ENCODE measurements around the gene AKR1B1. TPM values are rescaled to one million over a fixed set of nuclear protein-coding genes. Genes with fewer than 3 reads are reported as not detected.
A peak's percentile ranks its signal among the peaks of the same experiment; 100 is the strongest.

AKR1B1 gene
- total RNA-seq, 1 donor from 2014 or later: 99.6 TPM

- TF ChIP-seq, protein P1, sequence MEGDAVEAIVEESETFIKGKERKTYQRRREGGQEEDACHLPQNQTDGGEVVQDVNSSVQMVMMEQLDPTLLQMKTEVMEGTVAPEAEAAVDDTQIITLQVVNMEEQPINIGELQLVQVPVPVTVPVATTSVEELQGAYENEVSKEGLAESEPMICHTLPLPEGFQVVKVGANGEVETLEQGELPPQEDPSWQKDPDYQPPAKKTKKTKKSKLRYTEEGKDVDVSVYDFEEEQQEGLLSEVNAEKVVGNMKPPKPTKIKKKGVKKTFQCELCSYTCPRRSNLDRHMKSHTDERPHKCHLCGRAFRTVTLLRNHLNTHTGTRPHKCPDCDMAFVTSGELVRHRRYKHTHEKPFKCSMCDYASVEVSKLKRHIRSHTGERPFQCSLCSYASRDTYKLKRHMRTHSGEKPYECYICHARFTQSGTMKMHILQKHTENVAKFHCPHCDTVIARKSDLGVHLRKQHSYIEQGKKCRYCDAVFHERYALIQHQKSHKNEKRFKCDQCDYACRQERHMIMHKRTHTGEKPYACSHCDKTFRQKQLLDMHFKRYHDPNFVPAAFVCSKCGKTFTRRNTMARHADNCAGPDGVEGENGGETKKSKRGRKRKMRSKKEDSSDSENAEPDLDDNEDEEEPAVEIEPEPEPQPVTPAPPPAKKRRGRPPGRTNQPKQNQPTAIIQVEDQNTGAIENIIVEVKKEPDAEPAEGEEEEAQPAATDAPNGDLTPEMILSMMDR (IDR thresholded peaks at IDR 0.05; ENCODE audit: partially characterized antibody, unreplicated experiment): no peak
- H3K27me3 Mint-ChIP-seq (ENCODE audit: unreplicated experiment): no peaks in the 10 kb centered on the region
- no peak for DNase-seq
Observed at GRCh38 chr7:134419875-134420274, 39.0 kb downstream of the AKR1B1 start.

GRCh38 chr7:134419085-134419484 is 39.8 kb downstream of the AKR1B1 start:
- no peak for DNase-seq
- no peak overlapping the region for H3K4me3 Mint-ChIP-seq (ENCODE audit: unreplicated experiment)
- peaks cover 8% of the 10 kb centered on the region for H3K36me3 Mint-ChIP-seq (ENCODE audit: unreplicated experiment)
- H3K27ac Mint-ChIP-seq (ENCODE audit: unreplicated experiment): no peak overlapping the region
- H3K27me3 Mint-ChIP-seq (ENCODE audit: unreplicated experiment): peaks cover 3% of the 10 kb centered on the region
- TF ChIP-seq, protein P1 (IDR thresholded peaks at IDR 0.05; ENCODE audit: partially characterized antibody, unreplicated experiment): no peak
- H3K4me1 Mint-ChIP-seq (ENCODE audit: low read depth, unreplicated experiment): peaks cover 14% of the 10 kb centered on the region
- H3K9me3 Mint-ChIP-seq (ENCODE audit: unreplicated experiment): peaks cover 6% of the 10 kb centered on the region

More at GRCh38 chr7:134419875-134420274, 39.0 kb downstream of the AKR1B1 start:
- Mint-ChIP-seq H3K36me3 (ENCODE audit: unreplicated experiment) (peaks cover 4% of the 10 kb centered on the region), H3K9me3 (ENCODE audit: unreplicated experiment) (peaks cover 1% of the 10 kb centered on the region), H3K4me3 (ENCODE audit: unreplicated experiment) (no peak overlapping the region), H3K27ac (ENCODE audit: unreplicated experiment) (no peak overlapping the region), H3K4me1 (ENCODE audit: low read depth, unreplicated experiment) (peaks cover 9% of the 10 kb centered on the region)

DNA sequence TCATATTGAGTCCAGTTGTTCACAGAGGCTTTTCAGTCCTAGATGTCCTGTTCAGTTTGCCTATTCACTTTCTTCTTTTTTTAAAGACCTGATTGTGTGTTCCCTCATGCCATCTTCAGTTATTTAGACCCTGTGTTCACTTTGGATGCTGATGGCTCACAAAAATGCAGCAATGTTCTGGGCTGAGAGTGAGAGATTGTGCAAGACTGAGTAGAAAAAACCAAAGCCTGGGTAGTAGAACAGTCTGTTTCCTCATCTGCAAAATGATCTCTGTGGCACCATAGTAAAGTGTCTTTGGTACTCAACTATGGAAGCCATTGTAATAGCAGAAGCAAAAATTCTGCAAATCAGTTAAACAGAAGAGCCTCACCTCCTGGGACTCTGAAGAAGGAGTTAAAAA is 43.2 kb downstream of the AKR1B1 start:
- no peak overlapping the region for H3K27ac Mint-ChIP-seq (ENCODE audit: unreplicated experiment)
- peaks cover 11% of the 10 kb centered on the region for H3K36me3 Mint-ChIP-seq (ENCODE audit: unreplicated experiment)
- DNase-seq: no peak
- H3K9me3 Mint-ChIP-seq (ENCODE audit: unreplicated experiment): peaks cover 14% of the 10 kb centered on the region
- peaks cover 39% of the 10 kb centered on the region for H3K4me1 Mint-ChIP-seq (ENCODE audit: low read depth, unreplicated experiment)
- no peak overlapping the region for H3K4me3 Mint-ChIP-seq (ENCODE audit: unreplicated experiment)
- TF ChIP-seq, protein P1 (IDR thresholded peaks at IDR 0.05; ENCODE audit: partially characterized antibody, unreplicated experiment): no peak
- peaks cover 6% of the 10 kb centered on the region for H3K27me3 Mint-ChIP-seq (ENCODE audit: unreplicated experiment)

DNA sequence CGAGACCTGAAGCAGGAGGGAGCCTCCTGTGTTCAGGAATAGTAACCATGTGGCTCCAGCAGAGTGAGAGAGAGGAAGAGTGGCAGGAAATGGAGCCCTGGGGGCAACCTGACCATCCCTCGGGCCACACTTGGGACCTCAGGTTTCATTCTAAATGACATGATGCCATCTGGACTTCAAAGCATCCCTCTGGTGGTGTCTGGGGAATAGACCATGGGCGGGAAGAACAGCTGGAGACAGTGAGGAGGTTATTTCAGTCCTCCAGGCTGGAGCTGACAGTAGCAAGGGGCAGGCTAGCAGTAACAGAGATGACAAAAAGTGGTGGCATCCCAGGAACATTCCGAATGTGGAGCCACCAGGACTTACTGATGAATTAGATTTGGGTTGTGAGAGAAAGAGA is 44.8 kb downstream of the AKR1B1 start:
- peaks cover 13% of the 10 kb centered on the region for H3K9me3 Mint-ChIP-seq (ENCODE audit: unreplicated experiment)
- peaks cover 11% of the 10 kb centered on the region for H3K36me3 Mint-ChIP-seq (ENCODE audit: unreplicated experiment)
- H3K4me3 Mint-ChIP-seq (ENCODE audit: unreplicated experiment): peak overlapping the region; percentile 3
- TF ChIP-seq, protein P1 (IDR thresholded peaks at IDR 0.05; ENCODE audit: partially characterized antibody, unreplicated experiment): no peak
- DNase-seq: peak; percentile 42
- peaks cover 6% of the 10 kb centered on the region for H3K27me3 Mint-ChIP-seq (ENCODE audit: unreplicated experiment)
- peak overlapping the region; percentile 45 for H3K27ac Mint-ChIP-seq (ENCODE audit: unreplicated experiment)
- H3K4me1 Mint-ChIP-seq (ENCODE audit: low read depth, unreplicated experiment): peaks cover 33% of the 10 kb centered on the region

- peaks cover 7% of the 10 kb centered on the region for H3K9me3 Mint-ChIP-seq (ENCODE audit: unreplicated experiment)
- H3K4me3 Mint-ChIP-seq (ENCODE audit: unreplicated experiment): no peak overlapping the region
- peaks cover 12% of the 10 kb centered on the region for H3K4me1 Mint-ChIP-seq (ENCODE audit: low read depth, unreplicated experiment)
- peaks cover 11% of the 10 kb centered on the region for H3K36me3 Mint-ChIP-seq (ENCODE audit: unreplicated experiment)
- TF ChIP-seq, protein P1 (IDR thresholded peaks at IDR 0.05; ENCODE audit: partially characterized antibody, unreplicated experiment): no peak
- peaks cover 4% of the 10 kb centered on the region for H3K27me3 Mint-ChIP-seq (ENCODE audit: unreplicated experiment)
- no peak overlapping the region for H3K27ac Mint-ChIP-seq (ENCODE audit: unreplicated experiment)
- DNase-seq: no peak
Observed at GRCh38 chr7:134407311-134407710, 51.6 kb downstream of the AKR1B1 start.
